HL-60 (cell line): ENCODE measurements around the gene ALOX12B.
"Not testable (repeated sequence)": the region's sequence is repeated elsewhere in the genome, so short reads cannot be mapped to it uniquely, and the experiment has no call there.

Experiments used
- DNase-seq, 2 experiments: peaks; one replicate each; pipeline ENCODE4 v3.0.0-alpha.2; 2010 to 2020; ENCODE audit warnings: low read depth in 1 of 2, low spot score in 1 of 2
- H3K27ac ChIP-seq: fragments of 250-450 bp; sonication (Bioruptor Pico); replicated peaks from 2 replicates; pipeline ENCODE4 v1.5.1; 2020; ENCODE audit warnings: mild to moderate bottlenecking, moderate library complexity
- H3K27me3 ChIP-seq: fragments of 250-450 bp; sonication (Bioruptor Pico); 2 replicates; pipeline ENCODE4 v1.5.1; 2021; ENCODE audit warnings: mild to moderate bottlenecking, moderate library complexity; ENCODE audit not compliant: insufficient read depth, poor library complexity, severe bottlenecking
- H3K4me3 ChIP-seq: replicated peaks from 2 replicates; pipeline ENCODE4 v1.5.1; 2011; ENCODE audit warnings: mild to moderate bottlenecking, control low read depth, low read length; ENCODE audit not compliant: insufficient read depth
- GABPA ChIP-seq: IDR thresholded peaks from 2 replicates; pipeline ENCODE4 v1.6.1; 2012; ENCODE audit warnings: low read depth
- POLR2AphosphoS5 ChIP-seq: IDR thresholded peaks from 2 replicates; pipeline ENCODE4 v1.6.1; 2012; ENCODE audit warnings: low read depth
- SPI1 ChIP-seq: IDR thresholded peaks from 2 replicates; pipeline ENCODE4 v1.6.1; 2012; ENCODE audit warnings: low read depth, mild to moderate bottlenecking, borderline replicate concordance
- TF ChIP-seq, protein P1 (sequence below): IDR thresholded peaks from one replicate; pipeline ENCODE4 v1.5.1; 2011; ENCODE audit warnings: low read length, control low read depth, inconsistent platforms; ENCODE audit not compliant: insufficient read depth
- TF ChIP-seq, protein P2 (sequence below): IDR thresholded peaks from 2 replicates; pipeline ENCODE4 v1.6.1; 2012; ENCODE audit warnings: low read depth; ENCODE audit not compliant: insufficient replicate concordance

ALOX12B gene

DNA sequence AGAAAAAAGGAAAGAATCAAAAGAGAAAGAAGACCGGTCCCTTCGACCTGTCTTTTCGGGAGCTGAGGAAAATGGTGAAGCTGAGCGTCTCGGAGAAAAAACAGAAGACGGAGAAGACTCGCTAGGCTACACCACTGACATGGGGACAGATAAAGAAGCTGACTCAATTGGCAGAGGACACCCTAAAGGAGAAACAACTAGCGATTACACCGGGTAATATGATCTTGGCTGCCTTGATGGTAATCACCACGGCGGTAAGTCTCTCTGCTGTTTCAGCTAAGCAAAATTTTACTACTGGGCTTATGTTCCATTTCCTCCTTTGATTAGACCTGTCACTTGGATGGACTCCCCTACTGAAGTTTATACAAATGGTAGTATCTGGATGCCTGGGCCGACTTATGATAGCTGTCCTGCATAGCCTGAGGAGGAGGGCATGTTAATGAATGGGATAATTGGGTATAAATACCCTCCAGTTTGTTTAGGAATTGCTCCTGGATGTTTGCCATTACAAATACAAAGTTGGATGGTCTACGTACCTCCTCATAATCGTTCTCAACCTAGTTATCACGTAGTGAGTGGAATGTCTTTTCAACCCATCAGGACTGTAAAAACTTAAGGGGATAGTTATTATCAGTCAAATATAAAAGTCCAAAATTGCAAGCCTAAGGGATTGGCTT is 24.6 kb downstream of the ALOX12B start:
- no peak for DNase-seq
- Histone ChIP-seq H3K27me3 (no peaks in the 10 kb centered on the region), H3K4me3 (no peak overlapping the region), H3K27ac (no peak overlapping the region)
- no peak for TF ChIP-seq POLR2AphosphoS5
- TF ChIP-seq, protein P1, sequence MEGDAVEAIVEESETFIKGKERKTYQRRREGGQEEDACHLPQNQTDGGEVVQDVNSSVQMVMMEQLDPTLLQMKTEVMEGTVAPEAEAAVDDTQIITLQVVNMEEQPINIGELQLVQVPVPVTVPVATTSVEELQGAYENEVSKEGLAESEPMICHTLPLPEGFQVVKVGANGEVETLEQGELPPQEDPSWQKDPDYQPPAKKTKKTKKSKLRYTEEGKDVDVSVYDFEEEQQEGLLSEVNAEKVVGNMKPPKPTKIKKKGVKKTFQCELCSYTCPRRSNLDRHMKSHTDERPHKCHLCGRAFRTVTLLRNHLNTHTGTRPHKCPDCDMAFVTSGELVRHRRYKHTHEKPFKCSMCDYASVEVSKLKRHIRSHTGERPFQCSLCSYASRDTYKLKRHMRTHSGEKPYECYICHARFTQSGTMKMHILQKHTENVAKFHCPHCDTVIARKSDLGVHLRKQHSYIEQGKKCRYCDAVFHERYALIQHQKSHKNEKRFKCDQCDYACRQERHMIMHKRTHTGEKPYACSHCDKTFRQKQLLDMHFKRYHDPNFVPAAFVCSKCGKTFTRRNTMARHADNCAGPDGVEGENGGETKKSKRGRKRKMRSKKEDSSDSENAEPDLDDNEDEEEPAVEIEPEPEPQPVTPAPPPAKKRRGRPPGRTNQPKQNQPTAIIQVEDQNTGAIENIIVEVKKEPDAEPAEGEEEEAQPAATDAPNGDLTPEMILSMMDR, result no peak
- TF ChIP-seq GABPA, result no peak
- TF ChIP-seq, protein P2, sequence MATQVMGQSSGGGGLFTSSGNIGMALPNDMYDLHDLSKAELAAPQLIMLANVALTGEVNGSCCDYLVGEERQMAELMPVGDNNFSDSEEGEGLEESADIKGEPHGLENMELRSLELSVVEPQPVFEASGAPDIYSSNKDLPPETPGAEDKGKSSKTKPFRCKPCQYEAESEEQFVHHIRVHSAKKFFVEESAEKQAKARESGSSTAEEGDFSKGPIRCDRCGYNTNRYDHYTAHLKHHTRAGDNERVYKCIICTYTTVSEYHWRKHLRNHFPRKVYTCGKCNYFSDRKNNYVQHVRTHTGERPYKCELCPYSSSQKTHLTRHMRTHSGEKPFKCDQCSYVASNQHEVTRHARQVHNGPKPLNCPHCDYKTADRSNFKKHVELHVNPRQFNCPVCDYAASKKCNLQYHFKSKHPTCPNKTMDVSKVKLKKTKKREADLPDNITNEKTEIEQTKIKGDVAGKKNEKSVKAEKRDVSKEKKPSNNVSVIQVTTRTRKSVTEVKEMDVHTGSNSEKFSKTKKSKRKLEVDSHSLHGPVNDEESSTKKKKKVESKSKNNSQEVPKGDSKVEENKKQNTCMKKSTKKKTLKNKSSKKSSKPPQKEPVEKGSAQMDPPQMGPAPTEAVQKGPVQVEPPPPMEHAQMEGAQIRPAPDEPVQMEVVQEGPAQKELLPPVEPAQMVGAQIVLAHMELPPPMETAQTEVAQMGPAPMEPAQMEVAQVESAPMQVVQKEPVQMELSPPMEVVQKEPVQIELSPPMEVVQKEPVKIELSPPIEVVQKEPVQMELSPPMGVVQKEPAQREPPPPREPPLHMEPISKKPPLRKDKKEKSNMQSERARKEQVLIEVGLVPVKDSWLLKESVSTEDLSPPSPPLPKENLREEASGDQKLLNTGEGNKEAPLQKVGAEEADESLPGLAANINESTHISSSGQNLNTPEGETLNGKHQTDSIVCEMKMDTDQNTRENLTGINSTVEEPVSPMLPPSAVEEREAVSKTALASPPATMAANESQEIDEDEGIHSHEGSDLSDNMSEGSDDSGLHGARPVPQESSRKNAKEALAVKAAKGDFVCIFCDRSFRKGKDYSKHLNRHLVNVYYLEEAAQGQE, result no peak
- TF ChIP-seq SPI1, result no peak

DNA sequence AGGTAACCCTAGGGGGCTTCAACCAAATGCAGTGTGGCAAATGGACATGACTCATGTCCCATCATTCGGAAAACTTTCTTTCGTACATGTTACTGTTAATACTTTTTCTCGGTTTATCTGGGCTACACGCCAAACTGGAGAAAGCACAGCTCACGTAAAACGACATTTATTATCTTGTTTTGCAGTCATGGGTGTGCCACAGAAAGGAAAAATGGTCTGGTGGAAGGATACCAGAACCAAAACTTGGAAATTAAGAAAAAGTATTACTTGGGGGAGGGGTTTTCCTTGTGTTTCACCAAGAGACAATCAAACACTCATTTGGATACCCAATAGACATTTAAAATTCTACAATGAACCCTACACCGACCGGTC is 25.1 kb downstream of the ALOX12B start:
- Histone ChIP-seq H3K27me3 (no peaks in the 10 kb centered on the region), H3K4me3 (no peak overlapping the region), H3K27ac (no peak overlapping the region)
- DNase-seq, result no peak
- no peak for TF ChIP-seq SPI1
- no peak for TF ChIP-seq GABPA
- TF ChIP-seq, protein P1, result no peak
- TF ChIP-seq, protein P2, result no peak
- no peak for TF ChIP-seq POLR2AphosphoS5

DNA sequence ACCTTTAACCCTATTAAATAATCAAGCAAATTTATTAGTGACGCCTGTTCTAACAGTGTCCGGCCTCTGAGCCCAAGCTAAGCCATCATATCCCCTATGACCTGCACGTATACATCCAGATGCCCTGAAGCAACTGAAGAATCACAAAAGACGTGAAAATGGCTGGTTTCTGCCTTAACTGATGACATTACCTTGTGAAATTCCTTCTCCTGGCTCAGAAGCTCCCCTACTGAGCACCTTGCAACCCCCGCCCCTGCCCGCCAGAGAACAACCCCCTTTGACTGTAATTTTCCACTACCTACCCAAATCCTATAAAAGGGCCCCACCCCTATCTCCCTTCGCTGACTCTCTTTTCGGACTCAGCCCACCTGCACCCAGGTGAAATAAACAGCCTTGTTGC is 25.7 kb downstream of the ALOX12B start:
- not testable (repeated sequence) for H3K4me3 ChIP-seq, H3K27me3 ChIP-seq, H3K27ac ChIP-seq, DNase-seq

DNA sequence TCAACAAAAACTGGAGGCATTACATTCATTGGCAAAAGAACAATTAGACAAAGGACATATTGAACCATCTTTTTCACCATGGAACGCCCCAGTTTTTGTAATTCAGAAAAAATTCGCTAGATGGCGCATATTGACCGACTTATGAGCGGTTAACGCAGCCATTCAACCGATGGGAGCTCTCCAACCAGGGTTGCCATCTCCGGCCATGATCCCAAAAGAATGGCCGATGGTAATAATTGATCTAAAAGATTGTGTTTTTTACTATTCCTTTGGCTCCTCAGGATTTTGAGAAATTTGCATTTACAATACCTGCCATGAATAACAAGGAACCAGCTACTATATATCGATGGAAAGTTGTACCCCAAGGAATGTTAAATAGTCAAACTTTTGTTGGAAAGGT is 27.2 kb downstream of the ALOX12B start:
- TF ChIP-seq POLR2AphosphoS5 (no peak), SPI1 (no peak), GABPA (no peak)
- TF ChIP-seq, protein P1, result no peak
- TF ChIP-seq, protein P2, result peak; percentile 46
- Histone ChIP-seq H3K4me3 (no peak overlapping the region), H3K27ac (no peak overlapping the region), H3K27me3 (no peaks in the 10 kb centered on the region)
- peak in 1 of 2 experiments; percentile 38 for DNase-seq
